Measurements from ENCODE around the gene CACNA1D.
A peak's percentile ranks its signal among the peaks of the same experiment; 100 is the strongest.

The CACNA1D gene

DNA sequence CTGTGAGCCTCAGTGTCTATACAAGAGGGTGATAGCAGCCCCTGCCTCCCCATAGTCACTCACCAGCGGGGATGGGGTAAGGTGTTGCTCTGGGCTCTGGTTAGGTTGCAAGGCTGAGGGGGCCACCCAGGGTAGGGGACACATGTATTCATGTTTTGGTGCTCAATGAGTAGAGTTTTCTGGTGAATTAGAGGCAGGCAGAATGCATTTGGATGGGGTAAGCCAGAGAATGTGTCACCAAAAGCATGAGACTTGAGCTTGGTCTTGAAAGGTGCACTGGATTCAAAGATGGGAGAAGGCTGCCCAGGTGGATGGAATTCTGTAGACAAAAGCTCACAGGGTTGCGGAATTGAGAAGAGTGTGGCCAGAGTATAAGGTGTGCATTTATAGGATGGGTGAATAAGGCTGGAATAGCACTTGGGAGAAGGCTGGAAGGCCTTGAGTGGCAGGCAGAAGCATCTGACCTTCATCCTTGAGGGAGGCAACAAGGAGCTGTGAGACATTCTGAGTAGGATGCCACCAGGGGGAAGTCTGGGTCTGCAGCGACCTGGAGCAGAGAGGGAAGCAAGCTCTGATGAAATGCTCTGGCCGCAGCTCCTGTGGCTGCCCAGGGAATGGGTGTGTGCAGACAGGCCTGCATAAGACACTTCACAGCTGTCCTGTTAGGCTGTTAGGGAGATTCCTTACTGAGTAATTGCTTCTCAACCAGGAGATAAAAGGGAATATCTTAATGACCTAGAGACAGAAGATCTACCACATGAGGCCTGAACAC, 202.2 kb downstream of the CACNA1D start:
- 41% methylated on average over 4 of the region's 4 CpGs for WGBS

DNA sequence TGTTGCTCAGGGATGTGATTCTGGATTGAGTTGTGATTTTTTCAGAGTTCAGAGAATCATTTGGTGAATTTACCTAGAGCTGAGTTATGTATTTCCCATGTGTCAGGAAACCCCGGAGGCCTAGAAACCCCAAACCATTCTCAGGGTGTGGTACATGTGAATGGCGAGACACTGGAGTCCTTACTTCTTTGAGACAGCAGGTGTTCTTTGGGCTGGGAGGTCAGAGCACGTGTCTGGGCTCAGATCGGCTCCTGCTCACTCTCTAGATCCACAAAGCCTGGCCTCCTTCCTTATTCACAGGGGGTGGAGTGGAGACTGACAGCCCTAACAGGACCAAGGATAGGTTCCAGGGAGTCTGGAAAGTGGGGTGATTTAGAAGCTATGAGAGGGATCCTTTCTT, 206.0 kb downstream of the CACNA1D start:
- no peak overlapping the region for H2AFZ ChIP-seq (ENCODE audit: low read depth, low read length)
- H3K27ac ChIP-seq (ENCODE audit: low read length, poor library complexity, severe bottlenecking) = no peak overlapping the region
- no peak overlapping the region for H2BK5ac ChIP-seq (ENCODE audit: low read depth, low read length, poor library complexity, severe bottlenecking)
- H2BK12ac ChIP-seq (ENCODE audit: low read length in 2 of 2) = no peak overlapping the region
- no peak overlapping the region for H4K8ac ChIP-seq (ENCODE audit: low read length)
- H2AK5ac ChIP-seq (ENCODE audit: low read length, severe bottlenecking) = no peak overlapping the region
- H3K36me3 ChIP-seq (ENCODE audit: control insufficient read depth in 1 of 2, insufficient read depth in 2 of 2, low read depth in 1 of 2, low read length in 2 of 2) = no peaks in the 10 kb centered on the region
- no peak overlapping the region for H3K4me3 ChIP-seq (ENCODE audit: insufficient read depth in 1 of 2, low read depth in 1 of 2, low read length in 2 of 2)
- no peak overlapping the region for H3K9ac ChIP-seq (ENCODE audit: low read length)
- H3K27me3 ChIP-seq (ENCODE audit: control insufficient read depth in 1 of 2, insufficient read depth in 1 of 2, low read length in 2 of 2) = peaks cover 4% of the 10 kb centered on the region in 2 experiments
- WGBS = 83% methylated on average over 1 of the region's 4 CpGs
- no peak overlapping the region for H3K4ac ChIP-seq (ENCODE audit: low read depth in 1 of 2, low read length in 2 of 2)
- H3K9me3 ChIP-seq (ENCODE audit: control insufficient read depth, low read length) = no peaks in the 10 kb centered on the region
- no peaks in the 10 kb centered on the region for H3K79me1 ChIP-seq (replicated peaks; ENCODE audit: low read length, poor library complexity, severe bottlenecking)
- H2BK120ac ChIP-seq (ENCODE audit: low read depth, low read length) = no peak overlapping the region
- DNase-seq = no peak
- no peak overlapping the region for H3K14ac ChIP-seq (ENCODE audit: low read length in 2 of 2)
- H3K4me2 ChIP-seq (ENCODE audit: low read length, poor library complexity, severe bottlenecking) = no peak overlapping the region
- peaks cover 2% of the 10 kb centered on the region for H3K4me1 ChIP-seq (ENCODE audit: control insufficient read depth, insufficient read depth, low read depth, low read length)
- no peak overlapping the region for H2BK15ac ChIP-seq (ENCODE audit: low read depth, poor library complexity, severe bottlenecking)
- no peak overlapping the region for H3K18ac ChIP-seq (ENCODE audit: low read depth in 1 of 2, low read length in 2 of 2)
- H4K91ac ChIP-seq (ENCODE audit: low read length) = no peak overlapping the region
- no peak overlapping the region for H3K23ac ChIP-seq (ENCODE audit: low read length in 2 of 2)

More for the DNA sequence above, 202.2 kb downstream of the CACNA1D start:
- Histone ChIP-seq H3K4ac (ENCODE audit: low read depth in 1 of 2, low read length in 2 of 2) (no peak overlapping the region), H3K18ac (ENCODE audit: low read depth in 1 of 2, low read length in 2 of 2) (no peak overlapping the region), H3K9me3 (ENCODE audit: control insufficient read depth, low read length) (no peaks in the 10 kb centered on the region), H2AK5ac (ENCODE audit: low read length, severe bottlenecking) (no peak overlapping the region), H3K9ac (ENCODE audit: low read length) (no peak overlapping the region), H4K91ac (ENCODE audit: low read length) (no peak overlapping the region), H3K23ac (ENCODE audit: low read length in 2 of 2) (no peak overlapping the region), H3K4me3 (ENCODE audit: insufficient read depth in 1 of 2, low read depth in 1 of 2, low read length in 2 of 2) (no peak overlapping the region), H3K27ac (ENCODE audit: low read length, poor library complexity, severe bottlenecking) (no peak overlapping the region), H2AFZ (ENCODE audit: low read depth, low read length) (no peak overlapping the region), H3K4me1 (ENCODE audit: control insufficient read depth, insufficient read depth, low read depth, low read length) (no peaks in the 10 kb centered on the region), H3K79me1 (replicated peaks; ENCODE audit: low read length, poor library complexity, severe bottlenecking) (no peaks in the 10 kb centered on the region), H2BK12ac (ENCODE audit: low read length in 2 of 2) (no peak overlapping the region), H3K14ac (ENCODE audit: low read length in 2 of 2) (no peak overlapping the region), H4K8ac (ENCODE audit: low read length) (no peak overlapping the region), H3K36me3 (ENCODE audit: control insufficient read depth in 1 of 2, insufficient read depth in 2 of 2, low read depth in 1 of 2, low read length in 2 of 2) (no peaks in the 10 kb centered on the region), H2BK5ac (ENCODE audit: low read depth, low read length, poor library complexity, severe bottlenecking) (no peak overlapping the region), H2BK15ac (ENCODE audit: low read depth, poor library complexity, severe bottlenecking) (no peak overlapping the region), H3K4me2 (ENCODE audit: low read length, poor library complexity, severe bottlenecking) (no peak overlapping the region), H2BK120ac (ENCODE audit: low read depth, low read length) (no peak overlapping the region), H3K27me3 (ENCODE audit: control insufficient read depth in 1 of 2, insufficient read depth in 1 of 2, low read length in 2 of 2) (peaks cover 9 to 20% of the 10 kb centered on the region in 2 experiments)
- peak; percentile 1 for DNase-seq

DNA sequence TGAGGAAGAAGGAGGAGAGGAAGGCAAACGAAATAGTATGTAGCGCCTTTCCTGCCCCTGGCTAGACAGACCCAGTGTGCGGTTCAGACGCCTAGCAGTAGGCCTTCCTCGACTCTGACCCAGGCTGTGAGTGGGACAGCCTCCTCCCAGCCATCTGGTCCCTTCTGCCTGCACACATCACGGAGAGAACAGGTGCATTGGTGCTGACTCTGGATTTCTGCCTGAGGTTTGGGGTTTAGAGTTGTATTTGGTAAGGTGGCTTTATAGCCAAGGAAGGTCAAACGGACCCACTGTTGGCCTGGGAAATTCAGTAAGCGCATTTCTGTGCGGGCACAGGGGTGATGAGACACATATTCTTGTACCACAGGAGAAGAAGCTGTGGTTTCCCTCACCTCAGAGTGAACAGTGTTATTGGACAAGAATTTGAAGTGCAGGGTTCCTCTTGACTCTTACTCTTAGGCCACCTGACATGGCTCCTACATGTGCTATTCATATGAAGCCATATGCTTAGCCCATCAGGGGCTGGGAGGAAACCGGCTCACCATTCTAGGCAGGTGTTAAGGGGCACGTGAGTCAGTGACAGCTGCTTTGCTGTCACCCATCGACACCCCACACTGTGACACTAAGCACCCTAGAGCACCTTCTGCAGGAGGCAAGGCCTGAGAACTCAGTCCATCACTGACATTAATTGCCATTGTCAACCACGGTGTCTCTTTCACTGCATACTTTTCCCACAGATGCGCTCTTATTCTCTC, 208.5 kb downstream of the CACNA1D start:
- Histone ChIP-seq H2BK12ac (ENCODE audit: low read length in 2 of 2) (no peak overlapping the region), H3K4me2 (ENCODE audit: low read length, poor library complexity, severe bottlenecking) (no peak overlapping the region), H3K27me3 (ENCODE audit: control insufficient read depth in 1 of 2, insufficient read depth in 1 of 2, low read length in 2 of 2) (peaks cover 0 to 4% of the 10 kb centered on the region in 2 experiments), H3K4ac (ENCODE audit: low read depth in 1 of 2, low read length in 2 of 2) (no peak overlapping the region), H3K9me3 (ENCODE audit: control insufficient read depth, low read length) (no peaks in the 10 kb centered on the region), H3K14ac (ENCODE audit: low read length in 2 of 2) (no peak overlapping the region), H3K36me3 (ENCODE audit: control insufficient read depth in 1 of 2, insufficient read depth in 2 of 2, low read depth in 1 of 2, low read length in 2 of 2) (no peaks in the 10 kb centered on the region), H3K18ac (ENCODE audit: low read depth in 1 of 2, low read length in 2 of 2) (no peak overlapping the region), H3K27ac (ENCODE audit: low read length, poor library complexity, severe bottlenecking) (no peak overlapping the region), H3K23ac (ENCODE audit: low read length in 2 of 2) (no peak overlapping the region), H2BK15ac (ENCODE audit: low read depth, poor library complexity, severe bottlenecking) (no peak overlapping the region), H4K91ac (ENCODE audit: low read length) (no peak overlapping the region), H3K79me1 (replicated peaks; ENCODE audit: low read length, poor library complexity, severe bottlenecking) (no peaks in the 10 kb centered on the region), H3K4me1 (ENCODE audit: control insufficient read depth, insufficient read depth, low read depth, low read length) (peaks cover 5% of the 10 kb centered on the region), H2AFZ (ENCODE audit: low read depth, low read length) (no peak overlapping the region), H2BK5ac (ENCODE audit: low read depth, low read length, poor library complexity, severe bottlenecking) (no peak overlapping the region), H2BK120ac (ENCODE audit: low read depth, low read length) (no peak overlapping the region), H2AK5ac (ENCODE audit: low read length, severe bottlenecking) (no peak overlapping the region), H3K4me3 (ENCODE audit: insufficient read depth in 1 of 2, low read depth in 1 of 2, low read length in 2 of 2) (no peak overlapping the region), H3K9ac (ENCODE audit: low read length) (no peak overlapping the region), H4K8ac (ENCODE audit: low read length) (no peak overlapping the region)
- WGBS = 83% methylated on average over 13 of the region's 14 CpGs
- no peak for DNase-seq

DNA sequence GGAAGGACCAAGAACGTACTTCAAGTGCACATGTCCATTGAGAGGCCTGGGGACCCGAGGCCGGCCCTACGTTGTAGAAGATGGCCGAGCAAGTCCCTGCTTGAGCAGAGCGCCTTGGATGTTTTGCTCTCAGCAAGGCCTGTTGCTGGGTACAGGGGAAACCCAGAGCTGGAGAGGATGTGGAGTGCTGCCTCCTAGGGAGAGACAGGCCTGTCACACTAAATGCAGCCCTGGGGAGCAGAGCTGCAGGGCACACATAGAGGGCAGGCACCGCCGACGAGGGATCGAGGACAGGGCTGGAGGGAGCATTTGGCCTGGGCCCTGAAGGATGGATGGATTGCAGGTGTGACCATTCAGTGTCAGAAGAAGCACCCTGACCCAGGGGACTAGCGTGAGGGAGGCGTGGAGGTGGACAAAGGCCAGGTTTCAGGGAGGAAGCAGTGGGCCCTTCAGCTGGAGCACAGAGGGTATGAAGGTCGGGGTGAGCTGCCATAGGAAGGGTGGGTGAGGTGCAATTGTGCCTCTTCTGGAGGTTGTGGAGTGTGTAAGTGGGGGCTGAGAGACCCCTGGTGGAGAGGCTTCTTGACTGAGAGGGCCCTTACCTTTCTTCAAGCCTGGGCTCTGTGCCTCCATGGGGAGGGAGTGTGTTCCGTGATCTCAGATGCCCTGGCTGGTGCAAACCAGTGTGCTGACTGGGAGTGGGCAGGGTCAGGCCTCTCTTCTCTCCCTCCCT, 209.4 kb downstream of the CACNA1D start:
- no peak overlapping the region for H3K14ac ChIP-seq (ENCODE audit: low read length in 2 of 2)
- H3K27me3 ChIP-seq (ENCODE audit: control insufficient read depth in 1 of 2, insufficient read depth in 1 of 2, low read length in 2 of 2) = peaks cover 0 to 4% of the 10 kb centered on the region in 2 experiments
- H2BK15ac ChIP-seq (ENCODE audit: low read depth, poor library complexity, severe bottlenecking) = no peak overlapping the region
- no peak overlapping the region for H2BK5ac ChIP-seq (ENCODE audit: low read depth, low read length, poor library complexity, severe bottlenecking)
- H4K91ac ChIP-seq (ENCODE audit: low read length) = no peak overlapping the region
- no peak for DNase-seq
- H2BK120ac ChIP-seq (ENCODE audit: low read depth, low read length) = no peak overlapping the region
- no peaks in the 10 kb centered on the region for H3K36me3 ChIP-seq (ENCODE audit: control insufficient read depth in 1 of 2, insufficient read depth in 2 of 2, low read depth in 1 of 2, low read length in 2 of 2)
- no peak overlapping the region for H3K23ac ChIP-seq (ENCODE audit: low read length in 2 of 2)
- no peak overlapping the region for H2BK12ac ChIP-seq (ENCODE audit: low read length in 2 of 2)
- H3K9ac ChIP-seq (ENCODE audit: low read length) = no peak overlapping the region
- H3K27ac ChIP-seq (ENCODE audit: low read length, poor library complexity, severe bottlenecking) = no peak overlapping the region
- no peaks in the 10 kb centered on the region for H3K79me1 ChIP-seq (replicated peaks; ENCODE audit: low read length, poor library complexity, severe bottlenecking)
- no peak overlapping the region for H4K8ac ChIP-seq (ENCODE audit: low read length)
- WGBS = 88% methylated on average over 14 of the region's 14 CpGs
- H3K4me2 ChIP-seq (ENCODE audit: low read length, poor library complexity, severe bottlenecking) = no peak overlapping the region
- no peak overlapping the region for H2AK5ac ChIP-seq (ENCODE audit: low read length, severe bottlenecking)
- H3K4me1 ChIP-seq (ENCODE audit: control insufficient read depth, insufficient read depth, low read depth, low read length) = peaks cover 5% of the 10 kb centered on the region
- H3K18ac ChIP-seq (ENCODE audit: low read depth in 1 of 2, low read length in 2 of 2) = no peak overlapping the region
- H3K4me3 ChIP-seq (ENCODE audit: insufficient read depth in 1 of 2, low read depth in 1 of 2, low read length in 2 of 2) = no peak overlapping the region
- no peaks in the 10 kb centered on the region for H3K9me3 ChIP-seq (ENCODE audit: control insufficient read depth, low read length)
- H2AFZ ChIP-seq (ENCODE audit: low read depth, low read length) = no peak overlapping the region
- no peak overlapping the region for H3K4ac ChIP-seq (ENCODE audit: low read depth in 1 of 2, low read length in 2 of 2)

Data from mesenchymal stem cell (in vitro differentiated cells and primary cell).